ENCODE data around the gene EIF5A.

GRCh38 chr17:7259555-7259889 lies 47.9 kb upstream of the EIF5A start:
- TF ChIP-seq POLR2A (IDR thresholded peaks at IDR 0.05) (no peak), POLR2AphosphoS5 (IDR thresholded peaks at IDR 0.05) (no peak)
- TF ChIP-seq, protein P1, sequence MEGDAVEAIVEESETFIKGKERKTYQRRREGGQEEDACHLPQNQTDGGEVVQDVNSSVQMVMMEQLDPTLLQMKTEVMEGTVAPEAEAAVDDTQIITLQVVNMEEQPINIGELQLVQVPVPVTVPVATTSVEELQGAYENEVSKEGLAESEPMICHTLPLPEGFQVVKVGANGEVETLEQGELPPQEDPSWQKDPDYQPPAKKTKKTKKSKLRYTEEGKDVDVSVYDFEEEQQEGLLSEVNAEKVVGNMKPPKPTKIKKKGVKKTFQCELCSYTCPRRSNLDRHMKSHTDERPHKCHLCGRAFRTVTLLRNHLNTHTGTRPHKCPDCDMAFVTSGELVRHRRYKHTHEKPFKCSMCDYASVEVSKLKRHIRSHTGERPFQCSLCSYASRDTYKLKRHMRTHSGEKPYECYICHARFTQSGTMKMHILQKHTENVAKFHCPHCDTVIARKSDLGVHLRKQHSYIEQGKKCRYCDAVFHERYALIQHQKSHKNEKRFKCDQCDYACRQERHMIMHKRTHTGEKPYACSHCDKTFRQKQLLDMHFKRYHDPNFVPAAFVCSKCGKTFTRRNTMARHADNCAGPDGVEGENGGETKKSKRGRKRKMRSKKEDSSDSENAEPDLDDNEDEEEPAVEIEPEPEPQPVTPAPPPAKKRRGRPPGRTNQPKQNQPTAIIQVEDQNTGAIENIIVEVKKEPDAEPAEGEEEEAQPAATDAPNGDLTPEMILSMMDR (IDR thresholded peaks at IDR 0.05) = no peak

Data from breast epithelium (tissue), 3 donors.